GM19023 (cell line): ENCODE data around the gene PLEKHH3.
A peak's percentile ranks its signal among the peaks of the same experiment; 100 is the strongest.

Source experiments
- ATAC-seq: cut with Tn5 transposase; IDR thresholded peaks from one replicate; pipeline ENCODE4 v1.9.1; 2021; ENCODE audit warnings: mild to moderate bottlenecking, moderate library complexity; ENCODE audit not compliant: unreplicated experiment

The PLEKHH3 gene

DNA sequence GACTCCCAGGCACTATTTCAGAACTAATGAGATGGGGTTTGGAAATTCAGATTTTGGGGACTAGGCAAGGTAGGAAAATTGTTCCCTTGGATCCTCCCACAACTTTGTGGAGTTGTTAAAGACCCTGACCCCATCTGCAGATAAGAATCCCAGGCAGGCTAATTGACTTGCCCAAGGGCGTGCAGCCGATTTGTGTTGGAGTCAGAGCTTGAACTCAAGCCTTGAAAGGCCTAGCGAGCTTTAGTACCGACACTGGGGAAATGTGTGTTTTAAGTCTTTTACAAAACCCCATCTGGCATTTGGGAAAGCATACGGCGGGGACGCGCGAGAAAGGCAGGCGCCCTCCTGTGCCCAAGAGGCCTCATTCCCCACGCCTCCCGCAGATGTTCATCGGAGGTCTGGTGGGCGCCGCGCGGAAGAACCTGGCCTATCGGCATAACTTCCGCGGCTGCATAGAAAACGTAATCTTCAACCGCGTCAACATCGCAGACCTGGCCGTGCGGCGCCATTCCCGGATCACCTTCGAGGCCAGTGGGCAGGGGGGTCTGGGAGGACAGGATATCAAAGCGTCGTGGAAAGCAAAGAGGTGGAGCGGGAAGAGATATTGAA, 9.8 kb upstream of the PLEKHH3 start:
- ATAC-seq, result no peak

DNA sequence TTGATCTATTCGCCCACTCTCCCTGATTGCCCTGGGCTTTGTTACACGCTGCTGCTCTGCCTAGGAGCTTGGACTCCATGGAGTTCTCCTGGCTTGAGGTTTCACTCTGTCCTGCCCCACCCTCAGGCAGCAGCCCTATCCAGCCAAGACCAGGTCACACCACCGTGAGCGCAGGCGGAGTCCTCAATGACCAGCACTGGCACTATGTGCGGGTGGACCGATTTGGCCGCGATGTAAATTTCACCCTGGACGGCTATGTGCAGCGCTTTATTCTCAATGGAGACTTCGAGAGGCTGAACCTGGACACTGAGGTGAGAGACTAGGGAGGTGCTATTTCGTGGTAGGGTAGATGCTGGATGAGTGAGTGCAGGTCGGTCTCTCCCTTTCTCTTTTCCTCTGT, 9.0 kb upstream of the PLEKHH3 start:
- no peak for ATAC-seq

DNA sequence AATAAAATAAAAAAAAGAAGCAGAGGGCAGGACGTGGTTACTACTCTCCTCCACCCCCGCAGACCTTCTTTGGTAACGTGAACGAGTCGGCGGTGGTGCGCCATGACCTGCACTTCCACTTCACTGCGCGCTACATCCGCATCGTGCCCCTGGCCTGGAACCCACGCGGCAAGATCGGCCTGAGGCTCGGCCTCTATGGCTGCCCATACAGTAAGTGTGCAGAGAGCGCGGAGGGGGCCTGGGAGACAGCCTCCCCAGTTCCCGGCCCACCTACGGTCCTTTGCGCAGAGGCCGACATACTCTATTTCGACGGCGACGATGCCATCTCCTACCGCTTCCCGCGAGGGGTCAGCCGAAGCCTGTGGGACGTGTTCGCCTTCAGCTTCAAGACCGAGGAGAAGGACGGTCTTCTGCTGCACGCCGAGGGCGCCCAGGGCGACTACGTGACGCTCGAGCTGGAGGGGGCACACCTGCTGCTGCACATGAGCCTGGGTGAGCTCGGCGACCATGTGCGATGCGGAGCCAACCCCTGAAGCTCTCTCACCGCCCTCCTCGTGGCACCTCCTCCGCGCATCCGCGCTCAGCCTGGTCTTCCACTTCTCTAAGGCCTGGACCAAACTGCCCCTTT, 8.2 kb upstream of the PLEKHH3 start:
- no peak for ATAC-seq

DNA sequence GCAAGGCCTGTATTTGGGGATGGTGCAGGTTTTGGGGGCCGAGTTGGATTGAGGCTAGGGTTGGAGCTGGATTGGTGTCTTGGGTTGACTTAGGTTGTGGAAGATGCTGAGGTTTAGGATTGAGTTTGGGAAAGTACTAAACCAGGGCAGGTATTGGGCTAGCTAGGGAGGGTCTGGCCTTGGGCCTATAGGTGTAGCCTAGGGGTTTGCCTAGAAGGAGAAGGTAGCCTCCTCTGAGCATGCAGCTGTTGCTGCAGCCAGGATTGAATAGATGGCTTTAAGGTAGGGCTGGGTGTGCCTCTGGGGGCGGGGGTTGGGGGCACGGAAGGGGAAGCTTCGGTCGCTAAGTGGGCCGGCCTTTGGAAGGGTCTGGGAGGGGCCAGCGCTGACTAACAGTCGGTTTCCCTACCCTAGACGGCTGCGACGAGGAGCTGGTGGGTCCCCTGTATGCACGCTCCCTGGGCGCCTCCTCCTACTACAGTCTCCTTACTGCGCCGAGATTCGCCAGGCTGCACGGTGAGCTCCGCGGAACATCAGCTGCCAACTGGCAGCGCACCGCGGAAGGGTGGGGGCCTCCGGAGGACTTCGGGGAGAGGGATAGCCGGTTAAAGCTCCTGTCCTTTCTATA, 6.7 kb upstream of the PLEKHH3 start:
- no peak for ATAC-seq

DNA sequence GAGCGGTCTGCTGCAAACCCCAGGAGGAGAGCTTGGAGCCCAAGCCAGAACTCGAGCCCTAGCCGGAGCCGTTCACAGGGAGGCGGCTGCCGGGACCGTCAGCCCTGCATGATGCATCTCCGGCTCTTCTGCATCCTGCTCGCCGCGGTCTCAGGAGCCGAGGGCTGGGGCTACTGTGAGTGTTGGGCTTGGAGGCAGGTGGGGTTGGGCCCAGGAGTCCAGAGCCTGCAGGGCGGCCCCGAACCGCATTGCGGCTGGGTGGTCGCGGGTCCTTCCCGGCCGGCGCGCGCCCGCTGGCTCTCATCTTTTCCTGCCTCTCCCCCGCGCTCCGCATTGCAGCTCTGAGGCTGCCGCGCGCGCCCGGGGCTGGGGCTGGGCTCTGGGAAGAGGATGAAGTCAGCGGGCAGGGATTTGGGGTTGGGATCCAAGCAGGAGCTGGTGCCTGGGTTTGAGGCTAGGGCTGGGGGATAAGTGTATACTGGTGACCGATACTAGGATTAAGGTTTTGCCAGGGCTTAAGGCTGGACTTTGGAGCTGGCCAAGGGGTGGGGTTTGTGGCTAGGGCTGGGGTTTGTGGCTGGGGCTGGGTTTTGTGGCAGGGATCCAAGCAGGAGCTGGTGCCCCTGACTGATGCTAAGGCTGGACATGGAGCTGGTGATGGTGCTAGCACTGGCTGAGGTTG, 6.1 kb upstream of the PLEKHH3 start:
- ATAC-seq, result no peak

DNA sequence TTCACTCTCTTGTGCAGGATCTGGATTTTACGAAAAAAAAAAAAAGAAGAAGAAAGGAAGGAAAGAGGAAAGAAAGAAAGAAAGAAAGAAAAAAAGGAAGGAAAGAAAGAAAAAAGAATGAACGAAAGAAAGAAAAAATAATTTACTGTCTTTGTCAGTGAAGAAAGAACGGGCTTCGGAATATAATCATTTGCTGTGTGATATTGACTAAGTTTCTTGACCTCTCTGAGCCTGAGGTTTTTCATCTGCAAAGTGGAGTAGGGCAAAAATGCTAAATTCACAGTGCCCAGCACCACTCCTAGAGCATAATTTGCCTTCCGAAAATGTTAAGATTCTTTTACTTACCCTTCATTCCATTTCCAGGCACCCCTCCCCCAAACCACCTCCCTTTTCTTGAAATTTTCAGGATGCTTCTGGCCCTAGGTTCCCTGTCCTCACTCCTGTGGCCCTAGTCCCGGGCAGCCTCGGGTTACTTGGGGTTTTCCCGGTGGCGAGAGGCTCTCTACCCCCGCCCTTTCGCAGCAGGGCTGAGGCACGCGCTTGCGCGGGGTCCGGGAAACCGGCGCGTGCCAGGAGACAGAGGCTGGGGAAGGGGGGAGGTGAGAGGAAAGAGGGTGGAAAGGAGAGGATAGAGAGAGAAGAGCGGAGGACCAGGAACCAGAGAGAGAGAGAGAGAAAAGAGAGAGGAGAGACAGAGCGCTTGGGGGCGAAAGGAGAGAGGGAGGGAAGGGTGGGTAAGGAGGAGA, 5.4 kb upstream of the PLEKHH3 start, which contains the start of gene CNTNAP1:
Gene CNTNAP1 (plus strand): TSS at position 556 of the 746 bp plus-strand sequence. CDS start 299 bp downstream, outside the sequence.
- ATAC-seq, result no peak

DNA sequence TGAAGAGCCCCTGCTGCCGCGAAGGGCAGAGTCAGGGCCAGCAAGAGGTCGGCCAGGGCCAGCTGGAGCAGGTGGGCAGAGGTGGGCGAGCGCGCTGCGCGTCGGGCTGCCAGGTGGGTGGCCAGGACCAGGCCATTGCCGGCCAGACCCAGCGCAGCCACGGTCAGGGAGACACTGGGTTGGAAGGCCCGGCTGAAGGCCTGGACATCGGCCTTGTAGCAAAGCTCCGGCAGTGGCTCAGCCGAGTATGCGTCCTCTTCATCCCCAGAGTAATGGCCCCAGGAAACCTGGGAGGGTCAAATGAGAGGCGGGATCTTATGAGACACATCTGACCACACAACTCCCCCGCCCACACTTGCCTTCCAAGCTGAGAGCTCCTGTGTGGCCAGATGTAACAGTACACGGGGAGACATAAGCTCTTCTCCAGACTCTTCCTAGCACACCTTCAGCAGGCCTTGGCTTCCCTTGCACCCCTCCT, 3.6 kb upstream of the PLEKHH3 start:
- ATAC-seq, result no peak

DNA sequence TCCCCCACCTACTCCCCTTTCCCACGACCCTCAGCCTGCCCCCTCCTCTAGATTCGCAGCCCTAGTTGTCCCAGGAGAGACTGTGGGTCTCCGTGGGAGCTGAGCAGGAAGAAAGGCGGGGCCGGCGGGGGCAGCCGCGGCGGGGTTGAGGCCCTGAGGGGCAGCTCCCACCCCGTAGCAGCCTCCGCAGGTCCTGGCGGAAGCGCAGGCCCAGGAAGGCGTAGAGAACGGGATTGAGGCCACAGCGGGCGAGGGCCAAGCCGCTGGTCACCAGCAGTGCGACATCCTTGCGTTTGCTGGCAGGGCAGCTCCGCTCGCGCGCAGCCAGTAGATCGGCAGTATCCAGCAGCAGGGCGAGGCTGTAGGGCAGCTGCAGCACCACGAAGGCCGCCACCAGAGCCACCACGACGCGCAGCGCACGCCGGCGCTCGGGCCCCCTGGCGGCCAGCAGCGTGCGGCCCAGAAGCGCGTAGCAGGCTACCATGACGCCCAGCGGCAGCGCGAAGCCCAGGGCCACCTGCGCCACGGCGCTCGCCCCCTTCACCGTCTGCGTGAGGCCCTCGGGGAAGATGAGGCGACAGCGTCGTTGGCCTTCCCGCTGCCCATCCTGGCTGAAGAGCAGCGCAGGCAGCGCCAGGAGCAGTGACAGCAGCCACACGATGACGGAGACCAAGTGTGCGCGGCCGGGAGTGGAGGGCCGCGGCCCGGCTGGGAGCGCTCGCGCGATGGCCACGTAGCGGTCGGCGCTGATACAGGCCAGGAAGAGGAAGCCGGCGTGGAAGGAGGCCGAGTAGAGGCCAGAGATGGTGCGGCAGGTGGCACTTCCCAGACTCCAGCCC, 2.9 kb upstream of the PLEKHH3 start:
- no peak for ATAC-seq

DNA sequence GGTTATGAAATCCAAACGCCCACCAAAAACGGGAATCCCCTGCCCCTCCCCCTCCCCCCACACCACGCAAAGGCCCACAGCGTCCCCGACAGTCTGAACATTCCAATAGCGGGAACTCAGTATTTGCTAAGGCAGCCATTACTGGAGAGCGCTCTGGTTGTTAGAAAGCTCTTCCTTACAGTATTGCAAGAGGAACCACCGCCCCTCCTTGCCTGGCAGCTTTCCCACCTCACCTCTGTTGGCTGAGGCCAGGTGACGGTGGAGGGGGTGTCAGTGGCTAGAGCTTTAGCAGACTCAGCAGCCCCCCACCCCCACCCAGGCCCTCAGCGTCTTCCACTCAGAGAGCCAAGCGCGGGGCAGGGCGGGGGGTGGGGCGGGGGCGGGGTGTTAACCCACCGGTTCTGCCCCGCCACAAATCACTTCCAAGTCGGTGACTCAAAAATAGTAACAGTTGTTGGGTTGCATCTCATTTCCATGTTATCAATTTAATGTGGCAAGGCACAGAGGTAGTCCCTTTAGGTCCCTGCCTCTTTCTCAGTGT, 2.2 kb upstream of the PLEKHH3 start:
- no peak for ATAC-seq

DNA sequence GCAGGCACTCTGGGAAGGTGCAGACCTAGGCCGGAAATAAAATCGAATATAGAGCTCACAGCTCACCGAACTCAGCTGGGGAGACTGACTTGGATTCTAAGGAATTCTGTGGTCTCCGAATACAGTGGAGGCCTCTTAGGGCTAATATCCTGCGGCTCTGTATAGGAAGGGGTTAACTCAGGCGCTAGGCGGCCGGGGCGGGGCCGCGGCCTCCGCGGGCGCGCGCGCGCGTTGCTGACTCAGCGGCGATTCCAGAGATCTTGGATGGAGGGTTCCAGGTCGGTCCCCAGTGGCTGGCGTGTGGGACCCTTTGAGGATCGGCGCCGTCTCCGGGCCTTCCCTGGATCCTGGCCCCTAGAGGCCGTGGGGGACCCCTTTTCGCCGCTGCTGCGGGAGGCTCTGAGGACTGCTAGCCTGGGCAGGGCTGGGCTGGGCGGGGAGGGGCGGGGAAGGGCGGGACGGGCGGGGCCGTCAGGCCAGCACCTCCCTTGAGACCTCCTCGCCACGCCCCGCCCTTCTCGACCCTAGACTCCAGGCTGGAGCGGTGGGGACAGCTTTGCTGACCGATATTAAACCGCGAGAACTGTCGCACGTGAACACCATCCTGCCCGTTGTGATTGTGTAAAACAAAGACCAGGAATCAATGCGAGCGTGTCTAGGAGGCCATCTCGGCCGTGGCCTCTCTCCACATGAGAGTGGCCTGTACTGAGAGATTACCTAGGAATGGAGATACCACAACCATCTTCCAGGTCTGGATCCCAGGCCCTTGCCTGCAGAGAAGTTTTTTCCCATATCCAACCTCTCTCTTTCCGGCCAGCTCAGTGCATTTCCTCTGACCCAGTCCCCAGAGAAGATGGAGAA, 1.4 kb upstream of the PLEKHH3 start:
- ATAC-seq, result no peak

DNA sequence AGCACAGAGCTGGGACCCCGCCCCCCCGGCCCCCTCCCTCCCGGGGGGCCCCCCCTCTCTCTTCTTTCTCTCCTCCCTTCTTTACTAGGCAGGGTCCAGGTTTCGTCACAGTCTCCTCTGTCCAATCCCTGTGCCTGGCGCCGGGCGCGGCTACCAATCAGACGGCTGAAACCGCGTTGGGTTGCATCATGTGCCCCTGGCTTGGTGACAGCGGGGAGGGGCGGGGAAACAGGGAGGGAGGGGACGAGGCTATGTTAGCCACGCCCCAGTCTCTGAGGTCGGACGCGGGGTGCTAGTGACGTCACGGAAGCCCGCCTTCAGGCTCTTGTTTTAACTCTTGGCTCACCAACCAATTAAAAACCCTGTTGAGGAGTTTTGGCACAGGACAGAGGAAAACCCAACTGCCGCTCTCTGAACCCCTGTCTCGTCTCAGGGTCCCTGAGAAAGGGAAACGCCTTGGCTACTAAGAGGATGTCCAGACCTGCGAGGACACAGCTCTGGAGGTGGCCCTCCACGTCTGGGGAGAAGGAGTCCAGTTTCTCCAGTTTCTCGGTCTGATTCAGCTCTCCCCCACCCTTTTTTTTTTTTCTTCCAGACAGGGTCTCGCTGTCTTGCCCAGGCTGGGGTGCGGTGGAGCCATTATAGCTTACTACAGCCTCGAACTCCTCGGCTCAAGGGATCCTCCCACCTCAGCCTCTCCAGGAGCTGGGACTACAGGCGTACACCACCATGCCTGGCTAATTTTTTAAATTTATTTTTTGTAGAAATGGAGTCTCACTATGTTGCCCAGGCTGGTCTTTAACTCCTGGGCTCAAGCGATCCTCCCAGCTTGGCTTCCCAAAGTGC, 441 bp upstream of the PLEKHH3 start:
- ATAC-seq, result peak; percentile 62

DNA sequence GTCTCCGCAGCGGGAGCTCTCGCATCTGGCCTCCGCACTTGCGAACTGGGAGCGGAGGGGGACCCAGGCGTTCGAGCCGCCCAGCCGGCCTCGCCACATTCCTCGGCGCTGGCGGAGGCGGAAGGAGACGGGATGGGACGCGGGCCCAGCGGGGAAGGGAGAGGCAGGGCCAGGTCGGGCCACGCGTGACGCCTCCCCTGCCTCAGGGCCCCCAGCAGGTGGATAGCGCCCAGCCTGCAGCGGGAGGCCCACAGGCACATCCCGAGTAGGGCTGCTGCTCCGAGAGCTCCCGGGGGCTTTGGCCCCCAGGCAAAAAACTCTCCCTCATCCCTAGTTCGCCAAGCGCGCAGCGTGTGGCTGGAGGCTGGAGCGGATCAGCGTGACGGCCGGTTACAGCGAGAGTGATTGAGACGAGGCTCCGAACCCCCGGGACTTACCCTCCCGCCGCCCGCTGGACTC, 800 bp downstream of the PLEKHH3 start:
- no peak for ATAC-seq

DNA sequence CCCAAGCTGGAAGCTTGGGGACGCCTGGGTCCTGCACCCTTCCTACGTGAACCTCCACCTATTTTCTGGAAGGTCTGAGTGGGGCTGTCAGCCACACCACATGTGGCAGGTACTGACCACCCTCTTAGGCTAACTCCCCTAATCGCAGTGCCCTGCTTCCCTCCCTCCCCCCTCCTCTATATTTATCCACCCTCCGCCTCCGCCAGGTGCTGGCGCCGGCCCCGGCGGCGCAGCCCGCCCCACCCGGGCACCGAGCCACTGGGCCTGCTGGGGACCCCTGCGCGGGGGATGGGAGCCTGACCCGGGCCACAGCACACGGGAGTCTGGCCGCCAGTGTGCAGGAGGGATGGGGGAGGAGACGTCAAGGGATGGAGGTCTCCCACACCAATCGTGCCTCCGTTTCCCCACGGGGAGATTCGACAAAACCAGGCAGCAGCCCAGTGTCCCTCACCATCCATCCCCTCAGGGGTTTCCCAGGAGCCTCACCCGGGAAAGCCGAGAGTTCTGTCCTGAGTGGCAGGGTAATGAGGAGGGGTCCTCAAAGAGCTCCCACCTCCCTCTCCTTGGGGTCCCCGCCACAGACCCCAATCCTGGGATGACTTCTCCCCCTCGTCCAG, 1.3 kb downstream of the PLEKHH3 start:
- ATAC-seq, result no peak

DNA sequence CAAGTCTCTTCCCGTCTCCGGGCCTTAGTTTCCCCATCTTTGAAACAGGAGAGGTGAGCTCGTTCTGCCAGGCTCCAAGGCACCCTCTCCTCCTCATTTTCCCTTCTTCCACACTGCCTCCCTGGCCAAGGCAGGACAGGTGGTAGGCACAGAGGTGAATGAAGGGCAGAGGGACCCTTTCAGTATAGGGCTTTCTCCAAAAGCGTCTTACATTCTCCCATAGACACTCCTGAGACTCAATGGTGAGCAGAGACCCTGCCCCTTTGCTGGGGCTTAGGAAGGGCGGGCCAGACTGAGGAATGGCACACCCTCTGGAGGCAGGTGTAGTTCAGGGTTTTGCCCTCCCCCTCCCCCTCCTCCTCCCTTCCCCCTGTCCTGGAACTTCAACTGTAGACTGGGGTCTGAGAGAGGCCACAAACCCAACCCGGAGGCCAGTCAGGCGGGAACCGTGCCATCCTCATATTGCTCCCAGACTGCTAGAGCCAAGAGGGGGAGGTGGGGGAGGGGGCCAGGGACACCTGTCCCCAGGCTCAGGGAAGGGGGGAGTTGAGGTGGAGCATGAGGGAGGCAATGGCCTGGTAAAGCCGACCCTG, 1.9 kb downstream of the PLEKHH3 start:
- no peak for ATAC-seq

DNA sequence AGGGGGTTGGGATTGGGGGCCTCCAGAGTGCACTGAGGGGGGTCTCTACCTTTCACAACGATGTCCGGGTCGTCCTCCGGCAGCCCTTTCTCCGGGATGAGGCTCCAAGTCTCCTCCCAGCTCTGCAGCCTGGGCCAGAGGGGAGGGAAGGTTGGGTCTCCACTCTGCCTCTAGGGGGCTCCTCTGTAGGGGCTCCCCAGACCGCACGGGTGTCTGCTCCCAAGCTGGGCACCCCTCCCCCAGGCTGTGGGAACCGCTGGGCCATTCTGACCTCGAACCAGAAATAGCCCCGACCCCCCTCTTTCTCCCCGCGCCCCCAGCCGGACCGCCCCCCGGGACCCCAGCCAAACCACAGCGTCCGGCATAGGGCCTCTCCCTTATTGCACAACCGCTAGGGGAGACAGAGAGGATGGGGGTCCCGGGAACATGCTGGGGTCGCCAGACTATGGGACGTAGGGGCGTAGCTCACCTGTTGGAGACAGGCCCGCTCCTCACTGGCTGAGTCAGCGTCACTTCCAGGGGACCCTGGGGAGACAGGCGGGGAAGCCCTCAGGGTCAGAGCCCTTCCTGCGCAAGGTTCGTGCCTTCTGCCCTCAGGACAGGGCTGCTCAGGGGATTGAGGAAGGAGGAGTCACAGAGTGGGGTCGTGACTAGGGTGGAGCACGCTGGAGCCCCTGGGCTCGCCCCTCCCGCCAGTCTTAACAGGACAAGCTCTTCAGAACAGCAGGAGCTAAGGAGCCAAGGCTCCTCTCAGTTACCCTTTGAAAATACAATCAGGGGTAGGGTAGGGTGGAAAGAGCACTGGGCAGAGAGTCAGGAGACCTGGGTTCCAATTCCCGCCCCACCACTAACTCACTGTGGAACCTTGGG, 2.7 kb downstream of the PLEKHH3 start:
- no peak for ATAC-seq

DNA sequence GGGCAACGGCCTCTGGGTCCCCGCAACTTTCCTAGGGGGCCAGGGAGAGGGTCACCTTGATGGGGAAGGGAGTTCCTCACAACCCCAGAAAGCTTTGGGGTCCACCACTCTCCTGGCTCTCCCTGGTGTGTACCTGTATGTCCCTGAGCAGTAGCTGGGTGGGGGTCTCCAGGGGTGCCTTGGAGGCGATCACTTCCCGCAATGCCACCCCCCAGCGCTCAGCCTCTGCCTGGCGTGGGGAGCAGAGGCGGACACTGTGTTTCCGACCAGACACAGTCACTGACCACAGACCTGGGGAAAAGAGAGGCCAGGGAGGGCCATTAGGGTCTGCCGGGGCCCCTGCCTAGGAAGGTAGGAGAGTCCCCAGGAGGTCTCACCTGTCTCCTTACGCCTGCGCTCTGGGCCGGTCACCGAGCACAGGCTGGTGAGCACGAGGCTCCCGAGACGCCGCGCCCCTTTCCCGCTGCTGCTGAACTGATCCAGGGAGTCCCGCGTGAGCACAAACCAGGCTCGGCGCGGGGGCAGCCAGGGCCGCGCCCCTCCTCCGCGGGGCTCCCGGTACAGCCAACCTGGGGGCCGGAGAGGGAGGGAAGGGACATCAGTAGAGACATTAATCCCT, 3.4 kb downstream of the PLEKHH3 start:
- ATAC-seq, result no peak
